Measurements from ENCODE around the gene SIL1.

The SIL1 gene

DNA sequence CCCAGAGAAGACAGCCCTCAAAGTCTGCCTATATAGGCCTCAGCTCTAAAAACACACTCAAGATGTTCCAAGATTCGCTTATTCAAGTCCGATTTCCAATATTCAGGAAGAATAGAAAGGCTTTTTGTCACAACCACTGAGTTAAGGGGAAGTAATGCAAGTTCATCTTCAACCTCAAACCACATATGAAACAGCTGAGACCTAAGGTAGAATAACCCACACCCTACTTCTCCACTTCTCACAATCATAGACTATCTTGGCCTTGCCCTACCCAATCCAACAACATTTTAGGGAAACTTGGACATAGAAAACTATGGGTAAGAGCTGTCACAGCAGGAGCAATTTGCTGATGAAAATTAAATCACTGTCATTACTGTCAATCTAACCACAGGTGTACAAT is 171.0 kb downstream of the SIL1 start:
- peaks cover 43% of the 10 kb centered on the region for H3K36me3 ChIP-seq
- H3K27ac ChIP-seq, result no peak overlapping the region
- no peak overlapping the region for H3K4me3 ChIP-seq (ENCODE audit: low read depth, low read length)
- no peaks in the 10 kb centered on the region for H3K27me3 ChIP-seq (ENCODE audit: insufficient read depth, low read depth, severe bottlenecking)
- no peak for DNase-seq
- TF ChIP-seq, protein P1, sequence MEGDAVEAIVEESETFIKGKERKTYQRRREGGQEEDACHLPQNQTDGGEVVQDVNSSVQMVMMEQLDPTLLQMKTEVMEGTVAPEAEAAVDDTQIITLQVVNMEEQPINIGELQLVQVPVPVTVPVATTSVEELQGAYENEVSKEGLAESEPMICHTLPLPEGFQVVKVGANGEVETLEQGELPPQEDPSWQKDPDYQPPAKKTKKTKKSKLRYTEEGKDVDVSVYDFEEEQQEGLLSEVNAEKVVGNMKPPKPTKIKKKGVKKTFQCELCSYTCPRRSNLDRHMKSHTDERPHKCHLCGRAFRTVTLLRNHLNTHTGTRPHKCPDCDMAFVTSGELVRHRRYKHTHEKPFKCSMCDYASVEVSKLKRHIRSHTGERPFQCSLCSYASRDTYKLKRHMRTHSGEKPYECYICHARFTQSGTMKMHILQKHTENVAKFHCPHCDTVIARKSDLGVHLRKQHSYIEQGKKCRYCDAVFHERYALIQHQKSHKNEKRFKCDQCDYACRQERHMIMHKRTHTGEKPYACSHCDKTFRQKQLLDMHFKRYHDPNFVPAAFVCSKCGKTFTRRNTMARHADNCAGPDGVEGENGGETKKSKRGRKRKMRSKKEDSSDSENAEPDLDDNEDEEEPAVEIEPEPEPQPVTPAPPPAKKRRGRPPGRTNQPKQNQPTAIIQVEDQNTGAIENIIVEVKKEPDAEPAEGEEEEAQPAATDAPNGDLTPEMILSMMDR (IDR thresholded peaks at IDR 0.05; ENCODE audit: low read depth, low read length), result no peak
- no peaks in the 10 kb centered on the region for H3K9me3 ChIP-seq (ENCODE audit: severe bottlenecking)

DNA sequence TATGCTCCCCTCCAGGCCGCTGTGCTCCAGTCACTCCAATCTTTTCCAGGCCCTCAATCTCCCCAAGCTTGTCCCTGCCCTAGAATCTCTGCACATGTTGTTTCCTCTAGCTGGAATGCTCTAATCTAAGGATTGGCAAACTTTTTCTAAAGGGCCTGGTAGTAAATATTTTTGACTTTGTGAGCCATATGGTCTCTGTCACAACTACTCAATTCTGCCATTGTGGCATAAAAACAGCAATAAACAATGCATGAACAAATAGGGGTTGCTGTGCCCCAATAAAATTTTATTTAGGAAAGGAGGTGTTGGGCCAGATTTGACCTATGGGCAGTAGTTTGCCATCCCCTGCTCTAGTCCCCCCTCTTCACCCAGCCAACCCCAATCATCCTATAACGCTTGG is 172.5 kb downstream of the SIL1 start:
- TF ChIP-seq, protein P1 (IDR thresholded peaks at IDR 0.05; ENCODE audit: low read depth, low read length), result no peak
- no peak for DNase-seq
- Histone ChIP-seq H3K27ac (no peak overlapping the region), H3K27me3 (ENCODE audit: insufficient read depth, low read depth, severe bottlenecking) (no peaks in the 10 kb centered on the region), H3K4me3 (ENCODE audit: low read depth, low read length) (no peak overlapping the region), H3K9me3 (ENCODE audit: severe bottlenecking) (no peaks in the 10 kb centered on the region), H3K36me3 (peaks cover 52% of the 10 kb centered on the region)

DNA sequence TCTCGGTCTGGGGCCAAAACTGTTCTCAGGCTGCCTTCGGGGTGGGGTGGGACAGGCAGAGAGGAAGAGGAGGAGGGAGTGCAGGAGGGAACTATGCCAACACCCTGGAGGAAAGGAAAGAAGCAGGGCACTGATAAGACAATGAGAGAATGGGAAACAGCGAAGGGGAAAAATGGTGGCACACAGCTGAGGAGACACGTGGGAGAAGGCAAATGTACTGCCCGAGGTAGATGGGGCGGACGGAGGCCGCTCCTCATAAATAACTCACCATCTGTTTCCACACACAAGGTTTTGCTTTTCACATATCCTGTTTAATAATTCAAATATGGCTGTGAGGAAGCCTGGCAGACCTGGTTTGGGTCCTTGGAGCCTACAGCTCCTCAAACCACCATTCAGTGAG is 174.9 kb downstream of the SIL1 start:
- Histone ChIP-seq H3K36me3 (peaks cover 72% of the 10 kb centered on the region), H3K4me3 (ENCODE audit: low read depth, low read length) (no peak overlapping the region), H3K27ac (no peak overlapping the region), H3K9me3 (ENCODE audit: severe bottlenecking) (no peaks in the 10 kb centered on the region), H3K27me3 (ENCODE audit: insufficient read depth, low read depth, severe bottlenecking) (no peaks in the 10 kb centered on the region)
- DNase-seq, result no peak
- TF ChIP-seq, protein P1 (IDR thresholded peaks at IDR 0.05; ENCODE audit: low read depth, low read length), result no peak

DNA sequence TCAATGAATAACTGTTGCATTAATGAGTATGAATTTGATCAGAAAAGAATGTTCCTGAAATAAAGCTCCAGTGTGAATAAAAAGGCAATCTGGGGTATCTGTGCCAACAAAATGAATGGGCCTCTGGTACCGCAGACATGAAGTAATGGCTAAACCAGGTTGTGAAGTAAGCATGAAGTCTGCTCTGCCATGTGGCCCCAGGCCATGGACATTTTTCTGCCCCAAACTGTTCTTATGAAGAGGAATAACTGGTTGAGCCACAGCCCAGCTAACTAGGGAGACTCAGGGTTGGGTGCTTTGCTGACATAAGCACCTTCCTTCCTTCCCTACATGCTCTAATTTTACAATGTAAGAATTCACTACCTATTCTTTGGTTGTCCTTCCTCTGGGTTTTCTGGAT is 175.6 kb downstream of the SIL1 start:
- H3K36me3 ChIP-seq, result peaks cover 72% of the 10 kb centered on the region
- H3K4me3 ChIP-seq (ENCODE audit: low read depth, low read length), result no peak overlapping the region
- H3K27me3 ChIP-seq (ENCODE audit: insufficient read depth, low read depth, severe bottlenecking), result no peaks in the 10 kb centered on the region
- H3K27ac ChIP-seq, result no peak overlapping the region
- no peak for DNase-seq
- TF ChIP-seq, protein P1 (IDR thresholded peaks at IDR 0.05; ENCODE audit: low read depth, low read length), result no peak
- no peaks in the 10 kb centered on the region for H3K9me3 ChIP-seq (ENCODE audit: severe bottlenecking)

DNA sequence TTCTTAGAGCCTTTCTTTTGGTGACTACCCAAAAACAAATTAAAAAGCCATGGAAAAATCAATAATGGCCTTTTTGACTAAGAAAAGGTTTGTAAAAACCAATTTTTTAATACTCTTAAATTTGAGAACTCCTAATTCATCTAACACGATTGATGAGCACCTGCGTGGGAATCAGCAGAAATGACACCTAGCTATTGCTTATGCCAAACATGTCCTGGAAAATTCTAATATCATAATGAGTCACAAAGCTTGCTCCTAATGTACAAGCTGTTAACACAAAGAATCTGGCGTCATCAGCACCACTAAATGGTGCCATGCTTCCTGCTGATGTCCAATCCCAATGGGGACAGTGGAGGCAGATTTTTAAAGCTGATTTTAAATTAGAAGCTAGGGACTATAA is 176.8 kb downstream of the SIL1 start:
- TF ChIP-seq, protein P1 (IDR thresholded peaks at IDR 0.05; ENCODE audit: low read depth, low read length), result no peak
- H3K36me3 ChIP-seq, result peaks cover 70% of the 10 kb centered on the region

DNA sequence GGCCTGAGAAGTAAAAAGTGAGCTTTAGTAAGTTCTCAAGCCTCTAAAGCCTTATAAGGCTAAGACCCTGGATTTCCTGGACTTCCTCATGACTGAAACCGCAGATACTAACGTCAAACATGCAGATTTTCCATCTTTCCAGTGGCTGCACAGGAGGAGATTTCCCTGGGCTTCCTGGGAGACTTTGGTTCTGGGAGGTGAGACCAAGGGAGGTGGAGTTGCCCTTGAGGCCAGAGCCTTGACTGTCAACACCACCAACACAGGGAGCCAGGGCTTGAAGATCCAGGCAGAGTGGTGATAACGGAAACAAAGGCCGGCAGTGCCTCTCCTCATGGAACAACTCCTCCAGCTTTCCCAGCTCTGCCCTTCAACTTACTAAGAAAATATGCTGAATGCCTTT is 178.3 kb downstream of the SIL1 start:
- Histone ChIP-seq H3K36me3 (peaks cover 64% of the 10 kb centered on the region), H3K4me3 (ENCODE audit: low read depth, low read length) (no peak overlapping the region), H3K9me3 (ENCODE audit: severe bottlenecking) (no peaks in the 10 kb centered on the region), H3K27me3 (ENCODE audit: insufficient read depth, low read depth, severe bottlenecking) (no peaks in the 10 kb centered on the region), H3K27ac (no peak overlapping the region)
- no peak for DNase-seq
- TF ChIP-seq, protein P1 (IDR thresholded peaks at IDR 0.05; ENCODE audit: low read depth, low read length), result no peak

More for the DNA sequence above, 176.8 kb downstream of the SIL1 start:
- H3K27ac ChIP-seq, result no peak overlapping the region
- DNase-seq, result no peak
- H3K9me3 ChIP-seq (ENCODE audit: severe bottlenecking), result no peaks in the 10 kb centered on the region
- H3K4me3 ChIP-seq (ENCODE audit: low read depth, low read length), result no peak overlapping the region
- no peaks in the 10 kb centered on the region for H3K27me3 ChIP-seq (ENCODE audit: insufficient read depth, low read depth, severe bottlenecking)
